ENCODE measurements around the gene PTPRD. TPM values are rescaled to one million over a fixed set of nuclear protein-coding genes. Genes with fewer than 3 reads are reported as not detected.

The PTPRD gene
- total and polyA plus RNA-seq, 9 donors = 16.2 to 231 (median 85.8) TPM

GRCh38 chr9:10331157-10331556 lies 281.6 kb downstream of the PTPRD start:
- H3K4me1 ChIP-seq (ENCODE audit: insufficient read depth) = no peaks in the 10 kb centered on the region
- intact Hi-C loops (cut with DNase I) = no loop called here
- no peaks in the 10 kb centered on the region for H3K36me3 ChIP-seq
- H3K9me3 ChIP-seq = no peaks in the 10 kb centered on the region
- H3K27ac ChIP-seq = no peak overlapping the region
- no peak for DNase-seq
- WGBS, 3 donors = 50 to 71% (median 54%) methylated on average over 2 of the region's 2 CpGs
- H3K27me3 ChIP-seq = no peaks in the 10 kb centered on the region
- H3K4me3 ChIP-seq = no peak overlapping the region
- TF ChIP-seq EP300 (IDR thresholded peaks at IDR 0.05) (no peak), POLR2A (IDR thresholded peaks at IDR 0.05) (no peak)
- TF ChIP-seq, protein P1, sequence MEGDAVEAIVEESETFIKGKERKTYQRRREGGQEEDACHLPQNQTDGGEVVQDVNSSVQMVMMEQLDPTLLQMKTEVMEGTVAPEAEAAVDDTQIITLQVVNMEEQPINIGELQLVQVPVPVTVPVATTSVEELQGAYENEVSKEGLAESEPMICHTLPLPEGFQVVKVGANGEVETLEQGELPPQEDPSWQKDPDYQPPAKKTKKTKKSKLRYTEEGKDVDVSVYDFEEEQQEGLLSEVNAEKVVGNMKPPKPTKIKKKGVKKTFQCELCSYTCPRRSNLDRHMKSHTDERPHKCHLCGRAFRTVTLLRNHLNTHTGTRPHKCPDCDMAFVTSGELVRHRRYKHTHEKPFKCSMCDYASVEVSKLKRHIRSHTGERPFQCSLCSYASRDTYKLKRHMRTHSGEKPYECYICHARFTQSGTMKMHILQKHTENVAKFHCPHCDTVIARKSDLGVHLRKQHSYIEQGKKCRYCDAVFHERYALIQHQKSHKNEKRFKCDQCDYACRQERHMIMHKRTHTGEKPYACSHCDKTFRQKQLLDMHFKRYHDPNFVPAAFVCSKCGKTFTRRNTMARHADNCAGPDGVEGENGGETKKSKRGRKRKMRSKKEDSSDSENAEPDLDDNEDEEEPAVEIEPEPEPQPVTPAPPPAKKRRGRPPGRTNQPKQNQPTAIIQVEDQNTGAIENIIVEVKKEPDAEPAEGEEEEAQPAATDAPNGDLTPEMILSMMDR (IDR thresholded peaks at IDR 0.05) = no peak

DNA sequence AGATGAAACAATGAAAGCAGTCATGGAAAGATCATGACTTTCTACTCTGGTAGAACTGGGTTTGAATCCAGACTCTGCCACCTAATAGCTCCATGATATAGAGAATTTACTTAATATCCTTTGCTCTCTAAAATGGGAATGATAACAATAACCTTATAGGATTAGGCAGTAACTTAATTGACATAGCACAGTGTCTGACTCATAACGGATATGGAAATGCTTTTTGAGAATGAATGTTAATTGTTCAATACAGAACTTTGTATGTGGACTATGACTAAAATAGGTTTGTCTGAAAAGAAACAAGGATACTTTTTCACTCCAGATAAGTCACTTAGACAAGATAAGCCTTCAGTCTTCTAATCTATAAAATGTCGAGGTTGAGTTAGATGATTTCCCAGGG lies 330.7 kb downstream of the PTPRD start:
- TF ChIP-seq, protein P1 (IDR thresholded peaks at IDR 0.05) = no peak
- TF ChIP-seq EP300 (IDR thresholded peaks at IDR 0.05) (no peak), POLR2A (IDR thresholded peaks at IDR 0.05) (no peak)
- intact Hi-C loops (cut with DNase I) = no loop called here
- no peaks in the 10 kb centered on the region for H3K4me1 ChIP-seq (ENCODE audit: insufficient read depth)
- no peaks in the 10 kb centered on the region for H3K36me3 ChIP-seq
- WGBS, 3 donors = 68 to 85% (median 71%) methylated on average over 2 of the region's 2 CpGs
- H3K9me3 ChIP-seq = no peaks in the 10 kb centered on the region
- no peak overlapping the region for H3K4me3 ChIP-seq
- H3K27ac ChIP-seq = no peak overlapping the region
- H3K27me3 ChIP-seq = no peaks in the 10 kb centered on the region
- no peak for DNase-seq

DNA sequence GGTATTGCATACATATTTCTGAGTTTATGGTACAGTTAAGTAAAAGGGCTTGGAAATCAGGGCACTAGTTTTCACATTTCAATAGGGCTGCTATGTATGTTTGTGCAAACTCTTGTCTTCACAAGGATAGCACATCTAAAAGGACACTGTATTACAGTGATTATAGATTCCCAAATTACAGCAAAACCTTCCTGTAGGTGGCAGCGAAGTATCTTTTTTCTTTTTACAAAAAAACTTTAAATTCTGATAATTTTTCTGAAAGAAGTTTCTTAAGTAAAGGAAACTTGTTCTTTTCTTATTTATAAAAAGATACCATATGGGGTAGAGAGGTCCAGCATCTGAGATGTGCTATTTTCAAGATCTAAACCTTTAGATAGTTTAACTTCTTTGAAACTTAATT lies 337.8 kb downstream of the PTPRD start:
- no peak overlapping the region for H3K4me3 ChIP-seq

DNA sequence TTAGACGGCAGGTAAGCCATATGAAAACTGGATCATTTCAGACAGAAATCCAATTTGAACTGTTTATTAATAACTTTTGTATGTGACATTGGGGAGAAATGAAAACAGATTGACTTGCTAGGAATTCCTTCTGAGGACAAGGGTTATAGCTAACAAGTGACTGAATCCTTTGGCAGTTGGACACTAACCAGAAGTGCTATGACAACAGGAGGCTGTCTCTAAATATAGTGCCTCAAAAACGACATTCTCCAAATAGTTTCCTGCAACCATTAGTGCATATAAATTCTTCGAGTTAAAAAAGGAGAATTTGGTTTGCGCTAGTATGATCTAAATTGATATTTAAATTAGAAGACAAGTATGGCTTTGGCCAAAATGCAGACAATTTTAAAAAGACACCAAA lies 338.6 kb downstream of the PTPRD start:
- intact Hi-C loops (cut with DNase I) = no loop called here
- no peak for DNase-seq

More for the DNA sequence above, 337.8 kb downstream of the PTPRD start:
- no peaks in the 10 kb centered on the region for H3K4me1 ChIP-seq (ENCODE audit: insufficient read depth)
- no peaks in the 10 kb centered on the region for H3K9me3 ChIP-seq
- 23 to 44% (median 43%) methylated on average over 1 of the region's 1 CpG for WGBS, 3 donors
- H3K27me3 ChIP-seq = no peaks in the 10 kb centered on the region
- intact Hi-C loops (cut with DNase I) = no loop called here
- H3K27ac ChIP-seq = no peak overlapping the region
- DNase-seq = no peak
- TF ChIP-seq POLR2A (IDR thresholded peaks at IDR 0.05) (no peak), EP300 (IDR thresholded peaks at IDR 0.05) (no peak)
- TF ChIP-seq, protein P1 (IDR thresholded peaks at IDR 0.05) = no peak
- no peaks in the 10 kb centered on the region for H3K36me3 ChIP-seq

More for the DNA sequence above, 338.6 kb downstream of the PTPRD start:
- Histone ChIP-seq H3K4me3 (no peak overlapping the region), H3K9me3 (no peaks in the 10 kb centered on the region), H3K27ac (no peak overlapping the region), H3K4me1 (ENCODE audit: insufficient read depth) (no peaks in the 10 kb centered on the region), H3K27me3 (no peaks in the 10 kb centered on the region), H3K36me3 (no peaks in the 10 kb centered on the region)
- WGBS, 3 donors = 12 to 23% (median 17%) methylated on average over 4 of the region's 4 CpGs
- no peak for TF ChIP-seq POLR2A (IDR thresholded peaks at IDR 0.05)
- TF ChIP-seq, protein P1 (IDR thresholded peaks at IDR 0.05) = no peak
- TF ChIP-seq EP300 (IDR thresholded peaks at IDR 0.05) = no peak

Data from ovary (tissue), 9 donors.